HT1080 (cell line): ENCODE measurements around the gene HERC6. TPM values are rescaled to one million over a fixed set of nuclear protein-coding genes. Genes with fewer than 3 reads are reported as not detected.
"Not testable (repeated sequence)": the region's sequence is repeated elsewhere in the genome, so short reads cannot be mapped to it uniquely, and the experiment has no call there.

Source experiments
- DNase-seq: peaks from one replicate; pipeline ENCODE4 v3.0.0-alpha.2; 2015; ENCODE audit warnings: low read depth
- total RNA-seq: library from RNA; depleted of rRNA; stranded (reverse); fragments of >200 nt; shearing (Covaris generic); gene quantifications from 2 replicates; pipeline ENCODE4 v1.2.3, GENCODE V29; 2014

HERC6 gene
- total RNA-seq, 1 experiment from 2014 or later = 7.3 TPM

DNA sequence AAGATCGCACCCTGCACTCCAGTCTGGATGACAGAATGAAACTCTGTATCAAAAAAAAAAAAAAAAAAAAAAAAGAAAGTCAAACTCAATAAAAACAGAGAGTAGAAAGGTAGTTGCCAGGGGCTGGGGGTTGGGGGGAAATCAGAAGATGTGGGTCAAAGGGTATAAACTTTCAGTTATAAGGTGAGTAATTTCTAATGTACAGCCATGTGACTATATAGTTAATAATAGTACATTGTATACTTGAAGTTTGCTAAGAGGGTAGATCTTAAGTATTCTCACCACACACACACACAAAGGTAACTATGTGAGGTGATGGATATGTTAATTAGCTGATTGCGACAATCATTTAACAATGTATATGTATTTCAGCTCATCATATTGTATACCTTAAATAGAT lies 11.5 kb downstream of the HERC6 start:
- no peak for DNase-seq

DNA sequence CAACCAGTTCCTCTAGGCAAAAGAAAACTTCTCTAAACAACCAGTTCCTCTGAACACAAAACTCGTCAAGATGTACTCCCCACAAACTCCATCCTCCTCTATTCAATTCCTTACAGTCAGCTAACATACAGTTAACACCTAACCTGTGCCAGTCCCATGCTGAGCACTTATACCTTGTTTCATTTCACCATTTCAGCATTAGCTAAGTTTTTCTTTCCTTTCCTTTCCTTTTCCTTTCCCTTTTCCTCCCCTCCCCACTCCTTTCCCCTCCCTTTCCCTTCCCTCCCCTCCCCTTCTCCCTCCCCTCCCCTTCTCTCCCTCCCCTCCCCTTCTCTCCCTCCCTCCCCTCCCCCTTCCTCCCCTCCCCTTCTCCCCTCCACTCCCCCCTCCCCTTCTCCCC lies 13.1 kb downstream of the HERC6 start:
- no peak for DNase-seq

DNA sequence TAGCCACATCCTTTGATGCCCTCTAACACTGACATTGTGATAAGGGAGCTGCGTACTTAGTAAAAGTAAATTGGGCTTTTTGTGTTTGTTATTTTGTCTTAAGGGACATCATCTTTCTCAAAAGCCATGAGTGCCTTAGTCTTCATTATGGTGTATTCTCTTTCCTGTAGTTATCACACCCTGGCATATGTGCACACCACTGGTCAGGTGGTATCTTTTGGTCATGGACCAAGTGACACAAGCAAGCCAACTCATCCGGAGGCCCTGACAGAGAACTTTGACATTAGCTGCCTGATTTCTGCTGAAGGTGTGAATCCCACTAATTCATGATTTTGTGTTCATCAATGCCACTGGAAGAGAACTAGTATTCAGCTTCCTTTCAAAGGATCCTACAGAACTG lies 18.0 kb downstream of the HERC6 start:
- no peak for DNase-seq

GRCh38 chr4:88398381-88398780 lies 19.7 kb downstream of the HERC6 start:
- DNase-seq = no peak

DNA sequence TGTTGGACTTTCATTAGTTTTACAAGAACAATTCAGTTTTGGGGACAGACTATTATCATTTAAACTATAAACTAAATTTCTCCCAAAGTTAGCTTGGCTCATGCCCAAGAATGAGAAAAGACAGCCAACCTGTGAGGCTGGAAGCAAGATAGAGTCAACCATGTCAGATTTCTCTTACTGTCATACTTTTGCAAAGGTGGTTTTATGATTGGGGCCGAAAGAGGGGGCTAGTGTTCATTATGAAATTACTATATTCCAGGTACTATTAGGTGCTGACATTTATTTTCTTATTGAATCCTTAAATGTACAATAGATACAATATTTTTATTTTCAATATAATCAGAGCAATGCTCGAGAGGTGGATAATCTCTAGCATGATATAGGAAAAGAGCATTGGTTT lies 30.6 kb downstream of the HERC6 start:
- DNase-seq = no peak

- no peak for DNase-seq
Observed at GRCh38 chr4:88409789-88410188, 31.1 kb downstream of the HERC6 start.

- no peak for DNase-seq
Observed at GRCh38 chr4:88411491-88412096, 32.9 kb downstream of the HERC6 start.

DNA sequence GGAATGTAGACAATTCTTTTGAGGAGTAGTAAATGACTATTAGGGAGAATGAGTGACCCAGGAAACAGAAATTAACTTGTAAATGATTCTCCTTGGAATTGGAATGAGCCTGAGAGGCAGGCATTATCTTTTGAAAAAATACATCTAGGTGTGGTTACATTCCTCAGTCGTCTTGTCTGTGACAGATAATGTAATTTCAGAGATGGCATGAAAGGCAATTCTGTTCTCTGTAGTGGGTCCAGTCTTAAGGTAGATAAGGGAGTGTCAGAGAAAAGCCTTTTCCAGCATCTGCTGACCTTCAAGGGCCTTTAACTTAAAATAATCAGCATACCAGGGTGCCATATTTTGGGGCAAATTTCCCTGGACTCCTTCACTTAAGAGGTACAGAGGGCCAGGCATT lies 35.1 kb downstream of the HERC6 start:
- no peak for DNase-seq

DNA sequence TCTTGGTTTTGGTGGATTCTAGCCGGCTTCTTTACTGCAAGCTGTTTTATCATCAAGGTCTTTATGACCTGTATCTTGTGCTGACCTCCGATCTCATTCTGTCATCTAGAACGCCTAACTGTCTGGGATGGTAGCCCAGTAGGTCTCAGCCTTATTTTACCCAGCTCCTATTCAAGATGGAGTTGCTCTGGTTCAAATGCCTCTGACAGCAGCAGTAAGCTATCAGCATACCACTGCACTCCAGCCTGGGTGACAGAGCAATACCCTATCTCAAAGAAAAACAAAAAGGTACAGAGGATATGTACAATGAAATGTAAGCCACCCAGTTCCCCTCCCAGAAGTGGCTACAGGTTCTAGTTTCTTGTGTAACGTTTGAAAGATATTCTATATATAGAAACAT lies 36.1 kb downstream of the HERC6 start:
- DNase-seq = no peak

GRCh38 chr4:88415982-88416381 lies 37.3 kb downstream of the HERC6 start:
- no peak for DNase-seq

GRCh38 chr4:88418411-88418810 lies 39.8 kb downstream of the HERC6 start:
- no peak for DNase-seq

- no peak for DNase-seq
Observed at GRCh38 chr4:88419874-88420273, 41.2 kb downstream of the HERC6 start.

- no peak for DNase-seq
Observed at GRCh38 chr4:88420844-88421243, 42.2 kb downstream of the HERC6 start.

DNA sequence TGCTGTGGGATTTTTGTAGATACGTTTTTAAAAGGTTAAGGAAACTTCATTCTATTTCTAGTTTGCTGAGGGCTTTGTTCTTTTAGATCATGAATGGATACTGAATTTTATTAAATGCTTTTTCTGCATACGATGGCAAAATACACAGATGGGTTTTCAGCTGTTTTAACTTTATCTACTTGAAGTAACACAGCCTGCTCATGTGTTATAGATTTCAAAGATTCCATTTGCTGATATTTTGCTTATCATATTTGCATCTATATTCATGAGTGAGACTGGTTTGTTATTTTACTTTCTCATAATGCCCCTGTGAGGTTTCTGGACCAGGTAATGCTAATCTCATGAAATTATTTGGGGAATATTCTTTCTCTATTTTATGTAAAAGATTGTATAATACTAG lies 43.8 kb downstream of the HERC6 start:
- no peak for DNase-seq

- peak; percentile 4 for DNase-seq
Observed at GRCh38 chr4:88429401-88429800, 50.7 kb downstream of the HERC6 start.

DNA sequence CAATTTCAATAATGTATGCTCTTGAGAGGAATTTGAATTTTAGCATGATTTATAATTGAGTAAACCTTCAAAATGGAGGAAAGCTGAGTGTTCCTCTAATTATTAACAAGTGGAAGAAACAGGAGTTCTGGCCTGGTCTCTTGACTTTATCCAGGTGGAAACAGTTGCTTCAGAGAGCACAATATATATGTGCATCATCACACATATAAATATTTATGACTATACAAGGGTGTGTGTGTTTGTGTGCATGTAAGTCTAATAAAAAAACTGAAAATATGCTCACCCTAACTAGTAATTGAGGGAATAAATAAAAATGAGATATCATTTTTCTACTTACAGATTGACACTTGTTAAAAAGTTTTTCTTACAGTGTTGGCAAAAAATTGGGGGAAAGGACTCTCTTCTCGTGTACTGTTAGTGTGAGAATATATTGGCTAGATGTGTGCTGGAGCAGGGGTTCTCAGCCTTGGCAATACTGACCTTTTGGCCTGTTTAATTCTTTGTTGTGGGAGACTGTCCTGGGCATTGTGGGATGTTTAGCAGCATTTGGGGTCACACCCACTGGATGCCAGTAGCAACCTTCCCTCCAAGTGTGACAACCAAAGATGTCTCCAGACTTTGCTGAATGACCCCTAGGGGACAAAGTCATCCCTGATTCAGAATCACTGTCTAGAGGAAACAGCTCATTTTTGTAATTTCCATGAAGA lies 57.5 kb downstream of the HERC6 start:
- DNase-seq = no peak

GRCh38 chr4:88437873-88438272 lies 59.2 kb downstream of the HERC6 start:
- DNase-seq = not testable (repeated sequence)

DNA sequence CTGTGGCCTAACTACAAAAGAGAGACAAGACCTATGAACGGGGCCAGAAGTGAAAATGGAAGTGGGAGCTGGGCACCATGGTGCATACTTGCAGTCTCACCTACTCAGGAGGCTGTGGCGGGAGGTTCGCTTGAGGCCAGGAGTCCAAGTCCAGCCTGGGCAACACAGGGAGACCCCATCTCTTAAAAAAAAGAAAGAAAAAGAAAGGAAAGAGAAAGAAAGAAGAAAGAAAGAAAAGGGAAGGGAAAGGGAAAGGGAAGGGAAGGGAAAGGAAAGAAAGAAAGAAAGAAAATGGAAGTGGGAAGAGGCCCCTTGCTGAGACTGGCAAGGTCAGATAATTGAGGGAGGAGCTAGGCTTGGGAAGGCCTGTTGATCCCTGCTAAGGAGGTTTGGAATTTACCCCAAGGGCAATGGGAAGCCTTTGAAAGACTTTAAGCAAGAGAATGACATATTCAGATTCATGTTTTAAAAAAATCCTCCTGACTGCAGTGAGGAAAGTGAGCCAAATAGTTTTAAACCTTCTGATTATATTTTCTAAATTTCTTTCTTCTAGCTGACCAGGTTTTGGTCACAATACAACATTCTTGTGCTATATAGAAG lies 60.6 kb downstream of the HERC6 start:
- DNase-seq = no peak

GRCh38 chr4:88440146-88440545 lies 61.5 kb downstream of the HERC6 start:
- DNase-seq = no peak

- DNase-seq = no peak
Observed at GRCh38 chr4:88441696-88442095, 63.0 kb downstream of the HERC6 start.

DNA sequence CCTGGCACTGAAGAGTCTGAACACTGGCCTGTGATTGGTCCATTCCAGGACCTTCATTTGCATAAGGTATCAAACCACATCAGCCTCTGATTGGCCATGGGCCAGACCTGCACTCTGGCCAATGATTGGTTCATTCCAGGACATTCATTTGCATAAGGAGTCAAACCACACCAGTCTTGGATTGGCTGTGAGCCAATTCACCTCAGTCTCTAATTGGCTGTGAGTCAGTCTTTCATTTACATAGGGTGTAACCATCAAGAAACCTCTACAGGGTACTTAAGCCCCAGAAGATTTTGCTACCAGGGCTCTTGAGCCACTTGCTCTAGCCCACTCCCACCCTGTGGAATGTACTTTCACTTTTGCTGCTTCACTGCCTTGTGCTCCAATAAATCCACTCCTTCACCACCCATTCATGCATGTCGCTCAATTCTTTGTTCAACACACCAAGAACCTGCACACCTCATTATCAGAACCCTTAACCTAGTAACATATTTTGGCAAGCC lies 64.1 kb downstream of the HERC6 start:
- DNase-seq = peak; percentile 13

DNA sequence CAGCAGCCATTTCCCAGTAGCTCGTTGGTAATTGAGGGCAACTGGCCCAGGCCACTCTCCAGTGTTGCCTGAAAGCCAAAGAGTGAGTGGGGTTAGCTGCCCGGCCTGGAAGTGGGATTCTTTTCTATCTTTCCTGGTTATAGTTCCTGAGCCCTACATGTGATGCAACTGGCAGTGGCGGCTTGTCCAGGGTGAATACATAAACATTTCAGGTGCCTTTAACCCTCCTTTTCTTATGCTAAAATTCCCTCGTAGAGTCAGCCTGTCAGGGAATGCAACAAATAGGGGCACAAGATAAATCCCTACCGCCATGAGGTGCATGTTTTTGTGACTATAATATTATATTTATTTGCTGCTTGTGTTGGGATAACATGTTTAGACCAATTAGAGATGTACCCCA lies 64.8 kb downstream of the HERC6 start:
- no peak for DNase-seq

GRCh38 chr4:88445252-88445651 lies 66.6 kb downstream of the HERC6 start:
- no peak for DNase-seq
